ENCODE results near the gene FEV. TPM values are rescaled to one million over a fixed set of nuclear protein-coding genes. Genes with fewer than 3 reads are reported as not detected.

Gene FEV
- total RNA-seq, 4 donors from 2014 or later = not detected

DNA sequence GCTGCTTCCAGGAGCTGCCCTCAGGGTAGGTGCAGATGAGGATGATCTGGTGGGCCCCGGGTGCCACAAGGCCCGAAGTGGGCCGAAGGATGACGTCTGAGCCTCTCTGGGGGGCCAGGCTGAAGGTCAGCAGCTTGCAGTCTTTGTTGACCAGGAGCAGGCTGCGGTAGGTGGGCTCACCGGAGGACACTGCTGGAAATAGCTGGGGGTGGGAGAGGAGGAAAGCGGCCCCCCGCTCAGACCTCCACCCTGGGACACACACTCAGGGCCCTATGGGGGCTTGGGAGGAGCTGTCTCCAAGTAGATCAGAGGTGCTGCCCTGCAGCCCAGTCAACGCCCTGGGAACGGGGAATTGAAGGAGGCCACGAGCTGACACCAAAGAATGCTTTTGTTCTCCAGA lies 39.1 kb upstream of the FEV start:
- no peak overlapping the region for H3K4me3 ChIP-seq (ENCODE audit: low read depth, poor library complexity, severe bottlenecking)
- intact Hi-C loops (cut with DNase I; ENCODE audit: low total_unique reads) = no loop called here
- no peak for DNase-seq (ENCODE audit: low spot score in 2 of 2)
- WGBS, 2 donors = 70 to 75% methylated on average over 8 to 11 of the region's 11 CpGs
- TF ChIP-seq, protein P1, sequence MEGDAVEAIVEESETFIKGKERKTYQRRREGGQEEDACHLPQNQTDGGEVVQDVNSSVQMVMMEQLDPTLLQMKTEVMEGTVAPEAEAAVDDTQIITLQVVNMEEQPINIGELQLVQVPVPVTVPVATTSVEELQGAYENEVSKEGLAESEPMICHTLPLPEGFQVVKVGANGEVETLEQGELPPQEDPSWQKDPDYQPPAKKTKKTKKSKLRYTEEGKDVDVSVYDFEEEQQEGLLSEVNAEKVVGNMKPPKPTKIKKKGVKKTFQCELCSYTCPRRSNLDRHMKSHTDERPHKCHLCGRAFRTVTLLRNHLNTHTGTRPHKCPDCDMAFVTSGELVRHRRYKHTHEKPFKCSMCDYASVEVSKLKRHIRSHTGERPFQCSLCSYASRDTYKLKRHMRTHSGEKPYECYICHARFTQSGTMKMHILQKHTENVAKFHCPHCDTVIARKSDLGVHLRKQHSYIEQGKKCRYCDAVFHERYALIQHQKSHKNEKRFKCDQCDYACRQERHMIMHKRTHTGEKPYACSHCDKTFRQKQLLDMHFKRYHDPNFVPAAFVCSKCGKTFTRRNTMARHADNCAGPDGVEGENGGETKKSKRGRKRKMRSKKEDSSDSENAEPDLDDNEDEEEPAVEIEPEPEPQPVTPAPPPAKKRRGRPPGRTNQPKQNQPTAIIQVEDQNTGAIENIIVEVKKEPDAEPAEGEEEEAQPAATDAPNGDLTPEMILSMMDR (IDR thresholded peaks at IDR 0.05) = no peak
- TF ChIP-seq POLR2A (IDR thresholded peaks at IDR 0.05) = no peak

DNA sequence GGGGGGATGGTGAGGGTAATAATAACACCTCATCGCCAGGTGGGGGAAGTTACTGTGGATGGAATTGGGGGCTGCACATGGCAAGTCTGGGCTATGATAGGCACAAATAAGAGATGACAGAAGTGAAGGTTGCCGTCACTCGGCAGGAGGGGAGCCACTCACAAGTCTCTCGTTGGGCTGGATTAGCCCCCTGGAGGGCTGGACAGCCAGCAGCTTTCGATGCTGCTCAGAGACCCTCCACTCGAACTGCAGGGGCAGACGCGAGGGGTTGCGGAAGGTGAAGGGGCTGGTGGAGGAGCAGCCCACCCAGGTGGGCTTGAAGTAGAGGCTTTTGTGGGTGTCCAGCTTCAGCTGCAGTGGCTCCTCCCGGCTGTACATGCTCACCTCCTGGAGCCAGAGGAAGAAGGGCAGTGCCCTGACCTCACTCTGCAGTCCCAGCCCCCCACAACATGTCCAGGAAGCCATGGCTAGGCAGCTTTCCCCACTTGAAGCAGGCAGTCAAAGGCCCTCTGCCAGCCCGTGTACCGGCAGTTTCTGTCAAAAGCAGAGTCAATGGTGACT lies 38.1 kb upstream of the FEV start:
- TF ChIP-seq, protein P1 (IDR thresholded peaks at IDR 0.05) = no peak
- no peak for TF ChIP-seq POLR2A (IDR thresholded peaks at IDR 0.05)
- 83 to 87% methylated on average over 11 to 12 of the region's 12 CpGs for WGBS, 2 donors
- no peak overlapping the region for H3K4me3 ChIP-seq (ENCODE audit: low read depth, poor library complexity, severe bottlenecking)
- no peak for DNase-seq (ENCODE audit: low spot score in 2 of 2)
- intact Hi-C loops (cut with DNase I; ENCODE audit: low total_unique reads) = no loop called here

DNA sequence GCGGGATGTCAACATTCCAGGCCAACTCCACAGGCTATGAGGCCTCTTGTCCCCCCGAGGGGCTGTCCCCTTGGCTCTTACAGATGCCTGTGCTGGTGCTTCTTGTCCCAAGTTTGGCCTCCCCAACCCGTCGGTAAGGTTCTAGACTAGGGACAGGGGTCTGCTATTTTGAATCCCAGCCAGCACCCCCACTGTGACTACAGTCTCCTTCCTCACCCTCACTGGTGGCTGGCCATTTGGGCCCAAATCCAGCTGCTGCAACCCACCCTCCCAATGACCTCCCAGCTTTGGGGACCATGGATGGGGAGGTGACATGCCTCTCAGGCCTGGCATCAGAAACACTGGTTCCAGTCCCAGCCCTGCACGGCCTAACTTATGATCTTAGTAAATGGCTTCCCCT lies 37.6 kb upstream of the FEV start:
- no peak for DNase-seq (ENCODE audit: low spot score in 2 of 2)
- no peak for TF ChIP-seq POLR2A (IDR thresholded peaks at IDR 0.05)
- TF ChIP-seq, protein P1 (IDR thresholded peaks at IDR 0.05) = no peak
- no peak overlapping the region for H3K4me3 ChIP-seq (ENCODE audit: low read depth, poor library complexity, severe bottlenecking)
- intact Hi-C loops (cut with DNase I; ENCODE audit: low total_unique reads) = no loop called here
- WGBS, 2 donors = 86 to 95% methylated on average over 5 of the region's 5 CpGs

DNA sequence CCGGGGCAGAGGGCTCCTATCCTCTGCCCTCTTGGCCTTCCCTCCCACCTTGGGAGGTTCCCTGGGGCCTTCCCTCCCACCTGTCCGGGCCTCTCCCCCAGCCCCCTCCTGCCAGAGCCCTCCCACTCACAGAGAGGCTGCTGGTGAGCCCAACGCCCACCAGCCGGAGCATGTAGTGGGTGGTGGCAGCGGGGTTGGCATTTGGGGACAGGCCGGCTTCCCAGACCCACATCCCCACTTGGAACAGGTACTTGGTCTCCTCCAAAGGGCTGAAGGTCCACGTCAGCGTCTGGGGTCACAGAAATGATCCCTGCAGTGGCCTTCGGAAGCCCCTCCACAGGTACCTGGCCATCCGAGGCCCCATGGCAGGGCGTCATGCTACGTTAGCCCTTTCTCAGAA lies 37.1 kb upstream of the FEV start:
- WGBS, 2 donors = 87 to 91% methylated on average over 12 of the region's 12 CpGs
- intact Hi-C loops (cut with DNase I; ENCODE audit: low total_unique reads) = no loop called here
- H3K4me3 ChIP-seq (ENCODE audit: low read depth, poor library complexity, severe bottlenecking) = no peak overlapping the region
- no peak for TF ChIP-seq POLR2A (IDR thresholded peaks at IDR 0.05)
- TF ChIP-seq, protein P1 (IDR thresholded peaks at IDR 0.05) = no peak
- no peak for DNase-seq (ENCODE audit: low spot score in 2 of 2)

DNA sequence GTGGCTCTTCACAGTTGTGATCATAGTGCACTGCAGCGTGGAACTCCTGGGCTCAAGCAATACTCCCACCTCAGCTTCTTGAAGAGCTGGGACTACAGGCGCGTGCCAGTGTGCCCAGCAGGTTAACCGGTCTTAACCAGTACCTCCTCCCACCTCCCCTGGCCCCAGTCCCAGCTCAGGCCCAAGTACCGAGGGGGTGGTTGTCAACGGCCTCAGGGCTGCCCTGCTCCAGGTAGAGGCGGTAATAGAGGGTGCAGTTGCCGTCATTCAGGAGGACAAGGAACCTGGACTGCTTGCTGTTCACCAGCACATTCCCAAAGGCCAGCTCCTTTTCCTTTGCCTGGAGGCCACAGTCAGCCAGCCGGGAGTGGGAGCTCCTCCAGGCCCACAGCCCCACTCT lies 36.6 kb upstream of the FEV start:
- intact Hi-C loops (cut with DNase I; ENCODE audit: low total_unique reads) = no loop called here
- DNase-seq (ENCODE audit: low spot score in 2 of 2) = no peak
- TF ChIP-seq POLR2A (IDR thresholded peaks at IDR 0.05) = no peak
- TF ChIP-seq, protein P1 (IDR thresholded peaks at IDR 0.05) = no peak
- no peak overlapping the region for H3K4me3 ChIP-seq (ENCODE audit: low read depth, poor library complexity, severe bottlenecking)
- 60 to 72% methylated on average over 9 of the region's 9 CpGs for WGBS, 2 donors

Data from lower leg skin (tissue), 4 donors.